Stimulated activated CD4-positive, alpha-beta T cell treated with anti-CD3 and anti-CD28 coated beads, Interleukin-12 subunit alpha, Interleukin-12 subunit beta, amount 100 ng/mL, for 48 hours (primary cell): ENCODE data around the gene WIPF1.

Source experiments
- DNase-seq, 3 donors: peaks; one replicate each; pipeline ENCODE4 v3.0.0-alpha.2; 2020; ENCODE audit warnings: low read depth in 2 of 3, low spot score in 1 of 3

The WIPF1 gene, protein sequence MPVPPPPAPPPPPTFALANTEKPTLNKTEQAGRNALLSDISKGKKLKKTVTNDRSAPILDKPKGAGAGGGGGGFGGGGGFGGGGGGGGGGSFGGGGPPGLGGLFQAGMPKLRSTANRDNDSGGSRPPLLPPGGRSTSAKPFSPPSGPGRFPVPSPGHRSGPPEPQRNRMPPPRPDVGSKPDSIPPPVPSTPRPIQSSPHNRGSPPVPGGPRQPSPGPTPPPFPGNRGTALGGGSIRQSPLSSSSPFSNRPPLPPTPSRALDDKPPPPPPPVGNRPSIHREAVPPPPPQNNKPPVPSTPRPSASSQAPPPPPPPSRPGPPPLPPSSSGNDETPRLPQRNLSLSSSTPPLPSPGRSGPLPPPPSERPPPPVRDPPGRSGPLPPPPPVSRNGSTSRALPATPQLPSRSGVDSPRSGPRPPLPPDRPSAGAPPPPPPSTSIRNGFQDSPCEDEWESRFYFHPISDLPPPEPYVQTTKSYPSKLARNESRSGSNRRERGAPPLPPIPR

GRCh38 chr2:174597345-174598047 lies at the start of gene WIPF1:
WIPF1 (minus strand) TSS chr2:174597804; CDS start chr2:174585573, 12,231 bp downstream.
- DNase-seq, result no peak

- DNase-seq, result no peak
Measured at GRCh38 chr2:174645296-174645695, 47.7 kb upstream of the WIPF1 start.

- DNase-seq, result no peak
Measured at GRCh38 chr2:174644406-174644805, 46.8 kb upstream of the WIPF1 start.

DNA sequence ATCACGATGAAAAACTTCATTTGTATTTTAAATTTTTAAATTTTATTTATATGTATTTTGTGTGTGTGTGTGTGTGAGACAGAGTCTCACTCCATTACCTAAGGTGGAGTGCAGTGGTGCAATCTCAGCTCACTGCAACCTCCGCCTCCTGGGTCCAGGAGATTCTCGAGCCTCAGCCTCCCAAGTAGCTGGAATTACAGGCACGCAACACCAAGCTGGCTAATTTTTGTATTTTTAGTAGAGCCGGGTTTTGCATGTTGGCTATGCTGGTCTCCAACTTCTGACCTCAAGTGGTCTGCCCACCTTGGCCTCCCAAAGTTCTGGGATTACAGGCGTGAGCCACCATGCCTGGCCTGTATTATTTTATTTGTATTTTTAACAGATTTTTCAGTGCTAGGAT lies 45.8 kb upstream of the WIPF1 start:
- DNase-seq, result no peak

- DNase-seq, result no peak
Measured at GRCh38 chr2:174641168-174641567, 43.6 kb upstream of the WIPF1 start.

GRCh38 chr2:174636987-174637386 lies 39.4 kb upstream of the WIPF1 start:
- no peak for DNase-seq

DNA sequence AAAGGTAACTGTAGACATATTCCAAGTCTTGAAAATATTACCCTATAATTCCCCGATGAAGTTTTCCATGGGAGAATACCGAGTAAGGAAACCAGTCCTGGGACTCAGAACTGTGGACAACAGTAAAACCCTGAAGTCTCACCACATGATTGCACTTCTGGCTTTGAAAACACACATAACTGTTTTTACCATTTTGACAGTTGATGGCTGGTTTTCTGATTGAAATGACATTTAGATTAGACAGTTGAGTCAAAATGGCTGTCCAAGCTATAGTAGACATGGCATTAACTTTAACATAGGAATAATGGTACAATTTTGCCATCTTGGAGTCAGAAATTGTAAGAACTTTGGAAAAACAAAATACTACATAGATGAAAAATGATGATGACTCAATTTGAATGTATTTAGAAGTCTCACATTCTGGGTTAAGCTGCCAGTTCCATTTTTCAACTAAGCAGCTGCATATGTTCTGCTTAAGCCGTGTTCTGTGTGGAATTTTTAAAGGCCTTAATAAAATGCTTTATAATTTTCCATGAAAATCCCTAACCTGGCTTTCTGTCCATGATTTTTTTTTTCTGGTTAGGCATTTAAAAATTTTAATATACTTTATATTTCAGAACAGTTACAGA lies 38.3 kb upstream of the WIPF1 start:
- DNase-seq, result no peak

GRCh38 chr2:174635015-174635593 lies 37.5 kb upstream of the WIPF1 start:
- DNase-seq, result no peak

- DNase-seq, result peak in 1 of 3 donors; percentile 27
Measured at GRCh38 chr2:174634130-174635014, 36.8 kb upstream of the WIPF1 start.

DNA sequence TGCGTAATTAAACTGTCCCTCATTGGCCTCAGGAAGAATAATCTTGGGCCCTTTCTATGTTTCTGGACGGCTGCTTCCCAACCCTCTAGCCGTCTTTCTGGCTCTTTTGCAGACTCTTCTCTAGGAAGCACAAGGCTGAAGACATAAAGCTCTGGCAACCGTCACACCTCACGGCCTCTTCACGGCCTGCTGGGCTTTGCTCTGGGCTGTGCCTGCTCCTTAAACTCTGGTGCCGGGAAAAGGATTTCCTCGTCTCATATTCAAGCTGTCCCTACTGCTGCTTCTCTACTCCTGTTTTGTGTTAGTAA lies 36.0 kb upstream of the WIPF1 start:
- DNase-seq, result no peak

DNA sequence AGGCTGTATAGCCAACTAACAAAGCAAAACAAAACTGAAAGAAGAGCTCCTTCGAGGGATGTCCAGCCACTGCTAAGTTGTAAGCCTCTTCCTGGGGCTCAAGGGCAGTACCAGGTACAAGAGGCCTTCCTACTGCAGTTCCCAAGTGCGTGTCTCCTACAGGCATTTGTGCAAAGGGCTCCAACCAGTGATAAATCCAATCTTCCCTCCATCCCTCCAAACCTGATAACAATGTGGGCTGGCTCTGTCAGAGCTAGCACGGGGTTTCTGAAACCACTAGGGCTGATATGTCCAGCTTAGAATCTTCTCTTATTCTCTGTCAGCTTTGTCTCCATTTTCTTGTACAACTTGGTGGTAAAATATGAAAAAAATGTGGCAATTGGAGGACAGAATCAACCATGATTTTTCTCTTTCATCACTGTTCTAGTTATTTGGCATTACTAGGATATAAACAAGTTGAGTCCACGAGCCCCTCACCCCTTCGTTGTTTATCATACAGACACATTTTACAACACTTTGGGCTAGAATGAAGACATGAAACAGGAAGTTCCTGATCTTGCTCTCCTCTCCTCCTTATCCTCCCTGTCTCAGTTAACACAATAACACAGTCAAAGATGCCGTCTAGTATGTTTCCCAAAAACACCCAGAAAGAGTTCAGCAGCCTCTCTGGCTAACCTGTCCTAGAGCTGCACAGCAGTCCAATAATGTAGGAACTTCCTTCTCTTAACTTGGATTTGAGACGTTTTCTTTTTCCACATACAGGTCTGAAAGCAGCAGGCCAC lies 35.4 kb upstream of the WIPF1 start:
- DNase-seq, result no peak

DNA sequence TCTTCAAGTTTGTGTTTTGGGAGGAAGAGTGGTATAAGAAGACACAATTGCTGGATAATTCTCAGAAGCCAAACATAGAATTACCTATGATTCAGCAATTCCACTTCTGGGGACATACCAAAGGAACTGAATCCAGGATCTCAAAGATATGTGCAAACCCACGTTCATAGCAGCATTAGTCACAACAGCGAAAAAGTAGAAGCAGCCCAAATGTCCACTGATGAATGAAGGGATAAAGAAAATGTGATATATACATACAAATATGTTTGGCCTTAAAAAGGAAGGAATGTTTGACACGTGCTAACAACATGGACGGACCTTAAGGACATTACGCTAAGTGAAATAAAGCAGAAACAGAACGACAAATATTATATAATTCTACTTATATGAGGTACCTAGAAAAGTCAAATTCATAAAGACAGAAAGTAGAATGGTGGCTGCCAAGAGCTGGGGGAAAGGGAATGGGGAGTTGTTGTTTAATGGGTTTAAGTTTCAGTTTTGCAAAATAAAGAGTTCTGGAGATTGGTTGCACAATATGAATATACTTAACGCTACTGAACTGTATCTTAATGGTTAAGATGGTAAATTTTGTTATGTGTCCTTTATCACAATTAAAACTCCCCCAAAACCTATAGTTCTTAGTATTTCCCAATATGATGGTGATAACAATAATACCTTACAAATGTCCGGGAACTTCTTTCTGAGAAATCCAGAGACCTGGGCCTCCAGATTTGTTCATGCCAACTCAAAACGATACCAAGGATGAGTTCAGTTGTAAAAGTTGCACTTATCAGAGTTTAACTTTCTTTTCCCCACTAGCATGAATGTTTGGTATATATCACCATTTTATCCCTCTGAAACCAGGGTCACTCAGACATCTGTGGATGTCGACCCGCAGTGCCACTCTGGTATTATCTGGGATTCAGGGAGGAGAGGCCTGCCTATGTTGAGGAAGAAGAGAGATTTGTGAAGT lies 33.7 kb upstream of the WIPF1 start:
- DNase-seq, result no peak

DNA sequence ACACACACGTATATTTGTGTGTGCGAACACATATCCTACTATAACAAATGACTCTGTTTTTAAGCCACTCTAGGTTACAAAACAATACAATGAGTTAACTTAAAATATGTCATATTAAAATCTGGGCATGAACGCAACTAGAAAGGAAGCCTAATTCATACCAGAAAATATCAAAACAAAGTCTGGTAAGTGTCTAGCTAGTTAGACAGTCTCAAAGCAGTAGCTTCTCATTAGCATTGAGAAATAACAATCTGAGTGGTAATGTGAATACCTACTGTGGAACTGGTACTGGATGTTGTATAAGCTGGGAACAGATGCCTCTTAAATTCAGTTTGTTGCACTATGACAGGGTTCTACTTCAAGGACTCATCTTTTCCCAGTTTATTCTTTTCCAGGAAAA lies 32.5 kb upstream of the WIPF1 start:
- DNase-seq, result no peak

GRCh38 chr2:174629506-174629905 lies 31.9 kb upstream of the WIPF1 start:
- DNase-seq, result no peak

GRCh38 chr2:174628528-174629169 lies 31.0 kb upstream of the WIPF1 start:
- no peak for DNase-seq

GRCh38 chr2:174627216-174627615 lies 29.6 kb upstream of the WIPF1 start:
- no peak for DNase-seq

- DNase-seq, result no peak
Measured at GRCh38 chr2:174624895-174625430, 27.4 kb upstream of the WIPF1 start.

DNA sequence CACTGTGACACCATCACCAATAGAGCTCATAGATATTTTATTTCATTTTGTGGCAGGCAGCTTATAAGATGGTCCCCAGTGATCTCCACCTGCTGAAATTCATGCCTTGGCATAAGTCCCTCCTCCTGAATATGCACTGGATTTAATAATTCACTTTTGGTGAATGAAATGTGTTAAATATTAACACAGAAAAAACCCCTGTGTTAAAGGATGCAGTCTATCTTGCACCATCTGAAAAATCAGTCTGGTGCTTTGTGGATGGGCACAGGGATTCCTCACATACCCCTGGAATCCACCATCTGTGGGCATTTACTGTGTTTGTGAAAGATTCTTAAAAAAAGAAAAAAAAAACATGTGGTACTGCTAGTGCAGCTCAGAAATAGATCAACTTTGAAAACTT lies 26.1 kb upstream of the WIPF1 start:
- DNase-seq, result no peak
